Measurements from ENCODE around the gene INO80E.
"Not testable (repeated sequence)": the region's sequence is repeated elsewhere in the genome, so short reads cannot be mapped to it uniquely, and the experiment has no call there.

The INO80E gene

GRCh38 chr16:30010844-30011713, 15.0 kb downstream of the INO80E start, which contains the start of gene DOC2A:
TSS of gene DOC2A (minus strand) at chr16:30011027. CDS start at chr16:30010222, 805 bp downstream.
- peak; percentile 45 for DNase-seq (ENCODE audit: low spot score)

GRCh38 chr16:30011714-30012504, 15.9 kb downstream of the INO80E start:
- no peak for DNase-seq (ENCODE audit: low spot score)

DNA sequence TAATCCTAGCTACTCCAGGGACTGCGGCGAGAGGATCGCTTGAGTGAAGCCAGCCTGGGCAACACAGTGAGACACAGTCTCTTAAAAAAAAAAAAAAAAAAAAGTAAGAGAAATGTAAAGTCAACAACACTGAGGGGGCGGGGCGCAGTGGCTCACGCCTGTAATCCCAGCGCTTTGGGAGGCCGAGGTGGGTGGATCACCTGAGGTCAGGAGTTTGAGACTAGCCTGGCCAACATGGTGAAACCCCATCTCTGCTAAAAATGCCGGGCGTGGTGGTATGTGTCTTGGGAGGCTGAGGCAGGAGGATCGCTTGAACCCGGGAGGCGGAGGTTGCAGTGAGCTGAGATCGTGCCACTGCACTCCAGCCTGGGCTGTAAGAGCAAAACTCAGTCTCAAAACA, 16.6 kb downstream of the INO80E start:
- not testable (repeated sequence) for DNase-seq (ENCODE audit: low spot score)

- DNase-seq (ENCODE audit: low spot score) = not testable (repeated sequence)
Measured at GRCh38 chr16:30015450-30015849, 19.4 kb downstream of the INO80E start.

DNA sequence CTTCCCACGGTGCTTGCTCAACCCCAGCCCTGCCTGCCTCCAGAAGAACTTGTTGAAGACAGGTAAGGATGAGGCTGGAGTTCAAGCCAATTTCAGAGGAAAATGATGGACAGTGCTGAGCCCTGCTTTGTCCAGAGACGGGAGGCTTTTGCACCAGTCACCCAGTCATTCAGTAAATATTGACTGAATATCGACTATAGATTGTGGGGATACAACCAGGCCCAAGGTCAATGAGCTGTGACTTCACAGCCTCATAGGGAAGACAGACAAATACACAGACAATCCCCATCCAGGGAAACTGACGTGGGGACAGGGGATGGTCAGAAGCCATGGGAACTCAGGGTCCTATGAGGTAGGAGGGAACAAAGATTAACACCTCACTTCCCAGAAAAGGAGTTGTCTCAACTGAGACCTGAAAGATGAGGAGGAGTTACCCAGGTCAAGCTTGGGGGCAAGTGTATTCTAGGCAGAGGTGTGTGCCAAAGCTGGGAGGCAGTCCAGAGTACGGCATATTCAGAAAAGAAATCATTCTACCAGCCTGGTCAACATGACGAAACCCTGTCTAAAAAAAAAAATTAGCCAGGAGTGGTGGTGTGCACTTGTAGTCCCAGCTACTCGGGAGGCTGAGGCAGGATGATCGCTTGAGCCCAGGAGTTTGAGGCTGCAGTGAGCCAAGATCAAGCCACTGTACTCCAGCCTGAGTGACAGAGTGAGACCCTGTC, 20.7 kb downstream of the INO80E start:
- DNase-seq (ENCODE audit: low spot score) = no peak

DNA sequence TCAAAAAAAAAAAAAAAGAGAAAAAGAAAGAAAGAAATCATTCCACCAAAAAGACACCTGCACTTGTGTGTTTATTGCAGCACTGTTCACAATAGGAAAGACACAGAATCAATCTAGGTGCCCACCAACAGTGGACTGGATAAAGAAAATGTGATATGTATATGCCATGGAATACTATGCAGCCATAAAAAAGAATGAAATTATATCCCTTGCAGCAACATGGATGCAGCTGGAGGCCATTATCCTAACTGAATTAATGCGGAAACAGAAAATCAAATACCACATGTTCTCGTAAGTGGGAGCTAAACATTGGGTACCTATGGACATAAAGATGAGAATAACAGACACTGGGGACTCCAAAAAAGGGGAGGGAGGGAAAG, 21.2 kb downstream of the INO80E start:
- DNase-seq (ENCODE audit: low spot score) = no peak

DNA sequence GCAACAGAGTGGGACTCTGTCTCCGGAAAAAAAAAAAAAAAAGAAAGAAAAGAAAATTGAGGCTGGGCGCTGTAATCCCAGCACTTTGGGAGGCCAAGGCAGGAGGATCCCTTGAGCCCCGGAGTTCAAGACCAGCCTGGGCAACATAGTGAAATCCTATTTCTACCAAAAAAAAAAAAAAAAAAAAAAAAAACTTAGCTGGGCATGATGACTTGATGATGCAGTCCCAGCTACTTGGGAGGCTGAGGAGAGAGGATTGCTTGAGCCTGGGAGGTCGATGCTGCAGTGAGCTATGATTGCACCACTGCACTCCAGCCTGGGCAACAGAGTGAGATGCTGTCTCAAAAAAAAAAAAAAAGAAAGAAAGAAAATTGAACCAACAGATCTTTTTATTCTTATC, 21.9 kb downstream of the INO80E start:
- not testable (repeated sequence) for DNase-seq (ENCODE audit: low spot score)

- no peak for DNase-seq (ENCODE audit: low spot score)
Measured at GRCh38 chr16:30018731-30019158, 22.7 kb downstream of the INO80E start.

DNA sequence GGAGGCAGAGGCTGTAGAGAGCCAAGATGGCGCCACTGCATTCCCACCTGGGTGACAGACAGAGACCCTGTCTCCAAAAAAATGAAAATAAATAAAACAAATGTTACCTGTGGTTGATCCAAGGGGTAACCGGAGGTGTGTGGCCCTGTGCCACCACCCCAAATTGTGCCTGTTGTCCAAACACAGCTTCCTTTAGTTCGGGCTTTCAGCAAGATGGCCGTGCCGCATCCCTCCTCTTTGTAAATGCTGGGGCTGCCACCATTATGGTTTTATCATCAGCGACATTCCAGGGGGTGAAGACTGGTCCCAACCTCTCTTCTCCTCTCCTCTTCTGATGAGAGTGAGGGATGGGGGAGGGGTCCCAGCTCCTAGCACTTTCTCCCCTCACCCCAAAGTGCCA, 26.8 kb downstream of the INO80E start, which contains the start of gene C16orf92:
Gene C16orf92 (plus strand): TSS at position 312 of the 400 bp plus-strand sequence. CDS start 143 bp downstream, outside the sequence.
- DNase-seq (ENCODE audit: low spot score) = no peak

GRCh38 chr16:30023586-30023985, 27.5 kb downstream of the INO80E start:
- no peak for DNase-seq (ENCODE audit: low spot score)

DNA sequence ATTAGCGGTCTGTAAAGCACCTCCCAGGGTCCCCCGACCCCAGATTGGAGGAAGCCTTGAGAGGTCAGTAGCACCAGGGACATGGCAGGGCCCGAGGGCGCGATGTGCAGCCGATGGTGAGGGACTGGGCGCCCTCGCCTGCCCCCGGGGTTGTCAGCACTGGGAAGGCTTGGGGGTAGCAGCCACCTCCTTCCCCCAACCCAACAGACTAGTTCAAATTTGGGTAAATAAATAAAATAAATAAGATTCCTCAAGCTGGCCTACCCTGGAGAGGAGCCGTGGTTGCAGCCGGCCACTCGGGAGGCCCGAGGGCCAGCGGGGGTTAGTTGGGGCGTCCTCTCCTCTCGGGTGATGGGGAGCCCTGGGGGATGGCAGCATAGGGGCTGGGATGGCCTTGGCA, 28.4 kb downstream of the INO80E start:
- DNase-seq (ENCODE audit: low spot score) = no peak

DNA sequence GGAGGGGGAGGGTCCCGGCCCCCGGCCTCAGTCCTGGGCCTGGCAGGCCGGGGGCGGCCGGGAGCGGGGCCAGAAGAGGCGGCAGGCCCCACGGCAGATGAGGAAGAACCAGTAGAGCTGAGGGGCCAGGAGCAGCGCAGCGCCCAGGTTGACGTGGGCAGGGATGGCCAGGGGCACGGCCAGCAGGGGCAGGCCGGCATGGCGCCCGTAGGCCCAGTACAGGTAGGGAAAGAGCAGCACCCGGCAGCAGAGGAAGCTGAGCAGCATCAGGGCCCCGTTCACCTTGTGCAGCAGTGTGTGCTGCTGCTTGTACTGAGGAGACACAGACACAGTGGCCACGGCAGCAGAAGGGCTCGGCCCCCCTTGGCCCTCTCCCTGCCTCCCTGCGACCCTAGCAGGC, 29.1 kb downstream of the INO80E start:
- no peak for DNase-seq (ENCODE audit: low spot score)

- DNase-seq (ENCODE audit: low spot score) = no peak
Measured at GRCh38 chr16:30025574-30025973, 29.5 kb downstream of the INO80E start.

DNA sequence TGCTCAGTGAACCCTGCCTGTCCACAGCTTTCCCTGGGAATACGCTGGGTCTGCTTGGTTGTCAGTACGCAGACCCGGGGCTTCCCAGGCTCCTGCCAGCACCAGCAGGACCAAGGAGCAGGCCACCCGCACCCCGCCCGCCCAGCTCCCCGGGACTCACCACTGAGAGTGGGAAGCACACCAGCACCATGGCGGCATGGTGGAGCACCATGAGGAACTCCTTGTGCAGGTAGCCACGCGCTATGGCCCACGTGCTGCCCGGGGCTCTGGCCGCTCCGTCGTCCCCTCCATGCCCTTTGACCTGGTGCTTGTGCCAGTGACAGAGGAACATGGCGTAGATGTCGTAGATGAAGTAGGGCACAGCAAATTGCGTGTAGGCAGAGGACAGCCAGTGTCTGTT, 30.4 kb downstream of the INO80E start:
- DNase-seq (ENCODE audit: low spot score) = no peak

DNA sequence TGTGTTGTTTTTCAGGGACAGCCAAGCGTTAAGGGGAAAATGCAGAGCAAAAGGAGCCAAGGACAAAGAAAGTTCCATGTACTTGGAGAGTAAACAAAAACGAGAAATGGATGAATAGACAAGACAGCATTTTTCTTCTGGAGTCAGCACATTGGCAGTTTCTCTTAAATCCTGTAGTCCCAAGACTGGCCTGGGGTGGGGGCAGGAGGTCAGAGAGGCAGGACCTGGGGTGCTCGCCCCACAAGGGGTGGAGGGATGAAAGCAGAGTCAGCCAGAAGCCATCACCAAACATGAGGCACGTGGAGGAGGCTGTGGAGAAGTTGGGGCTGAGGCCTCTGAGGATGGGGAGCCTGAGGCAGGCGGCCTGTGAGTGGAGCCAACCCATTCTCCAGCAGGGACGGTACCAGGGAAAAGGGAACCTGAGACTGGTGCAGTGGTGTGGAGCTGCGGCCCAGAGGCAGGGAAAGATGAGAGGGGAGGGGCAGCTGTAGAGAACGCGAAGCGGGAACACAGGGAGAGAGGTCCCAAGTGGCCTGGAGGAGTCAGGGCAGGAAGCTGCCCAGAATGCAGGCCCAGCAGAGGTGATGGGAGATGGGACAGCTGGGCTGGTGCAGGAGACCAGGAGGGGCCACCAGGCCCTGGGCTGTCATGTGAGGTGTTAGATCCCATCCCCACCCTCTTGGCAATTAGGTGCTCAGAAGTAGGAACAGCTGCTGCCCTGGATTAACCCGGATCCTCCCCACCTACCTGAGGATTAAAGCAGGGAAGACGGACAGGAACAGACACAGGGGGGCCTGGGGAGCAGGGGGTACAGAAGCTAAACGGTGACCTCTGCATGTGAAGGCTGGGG, 31.8 kb downstream of the INO80E start:
- DNase-seq (ENCODE audit: low spot score) = no peak

- DNase-seq (ENCODE audit: low spot score) = no peak
Measured at GRCh38 chr16:30028438-30029076, 32.5 kb downstream of the INO80E start.

DNA sequence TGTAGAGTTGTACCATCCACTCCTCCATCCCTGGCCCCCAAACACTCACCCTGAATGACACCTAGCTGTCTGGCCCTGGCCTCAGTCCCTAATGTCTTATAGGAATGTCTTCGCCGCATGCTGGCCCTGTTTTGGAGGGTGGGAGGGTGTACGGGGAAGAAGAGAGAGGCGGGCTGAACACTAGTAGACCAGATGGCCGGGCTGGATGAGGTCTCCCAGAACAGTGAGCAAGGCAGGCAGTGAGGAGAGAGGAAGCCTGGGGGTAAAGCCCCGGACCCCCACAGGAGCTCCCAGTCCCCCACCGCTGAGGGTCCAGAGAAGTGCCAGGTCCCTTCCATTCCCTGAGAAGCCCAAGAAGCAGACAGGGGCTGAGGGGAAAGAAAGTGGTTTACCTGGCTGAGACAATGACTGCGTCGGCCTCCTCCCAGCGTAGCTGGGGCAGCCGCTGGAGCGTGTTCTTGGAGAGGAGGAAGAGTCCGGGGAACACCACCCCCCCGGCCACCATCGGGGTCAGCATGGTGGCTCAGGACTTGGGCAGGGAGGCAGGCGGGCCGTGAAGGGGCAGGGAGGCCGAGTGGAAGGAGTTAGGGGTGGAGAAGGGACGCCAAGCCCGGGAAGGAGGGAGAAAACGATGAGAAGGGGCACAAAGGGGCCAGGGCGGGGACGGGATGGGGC, 34.1 kb downstream of the INO80E start:
- no peak for DNase-seq (ENCODE audit: low spot score)

- DNase-seq (ENCODE audit: low spot score) = no peak
Measured at GRCh38 chr16:30030841-30031413, 34.9 kb downstream of the INO80E start, which contains the start of gene TLCD3B. TSS of gene TLCD3B (minus strand) at chr16:30031271. CDS start at chr16:30030527, 744 bp downstream.

DNA sequence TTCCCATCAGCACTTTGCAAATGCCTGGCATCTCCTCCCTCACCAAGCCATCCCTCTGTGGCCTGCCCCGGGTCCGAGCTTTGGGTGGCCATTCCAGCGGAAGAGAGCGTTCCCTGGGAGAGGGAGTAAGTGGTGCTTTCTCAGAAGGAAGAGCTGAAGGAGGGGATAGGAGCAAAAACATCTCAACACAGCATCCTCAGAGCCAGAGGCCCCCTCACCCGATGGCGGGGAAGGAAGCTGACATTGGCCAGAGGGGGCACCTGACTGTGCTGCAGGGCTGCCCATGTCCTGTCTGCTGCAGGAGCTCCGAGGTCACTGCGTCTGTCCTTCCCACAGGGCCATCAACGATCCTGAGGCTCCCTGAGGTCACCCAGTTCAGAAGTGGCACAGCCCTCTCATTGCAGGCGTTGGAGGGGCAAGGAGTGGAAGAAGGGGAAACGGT, 35.5 kb downstream of the INO80E start:
- DNase-seq (ENCODE audit: low spot score) = no peak

All from GM03348 (cell line).